ENCODE measurements around the gene PDE6H.

The PDE6H gene

GRCh38 chr12:14931791-14932560 is 40.9 kb upstream of the PDE6H start:
- DNase-seq (ENCODE audit: low read depth), result no peak
- H3K4me3 ChIP-seq (replicated peaks; ENCODE audit: low read depth, low read length), result no peak overlapping the region
- TF ChIP-seq CTCF (IDR thresholded peaks at IDR 0.05; ENCODE audit: low read length, missing control alignments), result no peak

DNA sequence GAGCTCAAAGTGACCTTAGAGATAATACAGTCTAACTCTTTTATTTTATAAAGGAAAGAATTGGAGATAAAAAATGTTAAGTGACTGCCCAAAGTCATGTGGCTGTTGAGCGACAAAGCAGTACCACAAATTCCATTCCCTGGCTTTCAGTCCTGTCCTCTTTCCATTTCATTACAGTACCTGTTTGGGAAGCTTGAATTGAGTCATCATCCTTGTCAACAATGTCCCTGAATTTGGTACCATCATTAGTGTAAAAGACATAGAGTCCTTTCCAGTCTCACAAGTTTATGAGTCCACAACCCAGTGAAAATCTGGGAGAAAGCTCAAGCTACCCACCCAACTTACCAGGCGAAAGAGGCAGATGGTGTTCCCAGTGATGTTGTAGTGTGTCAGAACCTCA is 38.3 kb upstream of the PDE6H start:
- DNase-seq (ENCODE audit: low read depth), result no peak
- no peak overlapping the region for H3K4me3 ChIP-seq (replicated peaks; ENCODE audit: low read depth, low read length)
- no peak for TF ChIP-seq CTCF (IDR thresholded peaks at IDR 0.05; ENCODE audit: low read length, missing control alignments)

DNA sequence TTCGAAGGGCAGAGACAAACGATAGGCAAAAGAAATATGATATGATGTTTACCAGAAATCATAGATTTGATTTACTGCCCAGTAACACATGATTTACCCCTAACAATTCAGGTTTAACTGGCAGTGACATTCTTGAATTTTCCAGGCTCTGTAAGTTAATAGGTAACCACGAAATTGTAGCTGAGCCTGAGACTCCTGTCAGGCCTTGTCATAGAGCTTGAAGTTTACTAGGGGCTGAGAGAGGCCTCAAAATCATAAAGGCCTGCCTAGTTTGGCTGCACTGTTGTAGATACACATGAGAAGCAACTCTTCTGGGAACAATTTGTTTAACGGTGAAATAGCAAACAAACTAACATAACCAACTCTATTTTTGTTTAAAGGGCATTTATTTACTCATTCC is 37.8 kb upstream of the PDE6H start:
- DNase-seq (ENCODE audit: low read depth), result no peak
- H3K4me3 ChIP-seq (replicated peaks; ENCODE audit: low read depth, low read length), result no peak overlapping the region
- TF ChIP-seq CTCF (IDR thresholded peaks at IDR 0.05; ENCODE audit: low read length, missing control alignments), result no peak

DNA sequence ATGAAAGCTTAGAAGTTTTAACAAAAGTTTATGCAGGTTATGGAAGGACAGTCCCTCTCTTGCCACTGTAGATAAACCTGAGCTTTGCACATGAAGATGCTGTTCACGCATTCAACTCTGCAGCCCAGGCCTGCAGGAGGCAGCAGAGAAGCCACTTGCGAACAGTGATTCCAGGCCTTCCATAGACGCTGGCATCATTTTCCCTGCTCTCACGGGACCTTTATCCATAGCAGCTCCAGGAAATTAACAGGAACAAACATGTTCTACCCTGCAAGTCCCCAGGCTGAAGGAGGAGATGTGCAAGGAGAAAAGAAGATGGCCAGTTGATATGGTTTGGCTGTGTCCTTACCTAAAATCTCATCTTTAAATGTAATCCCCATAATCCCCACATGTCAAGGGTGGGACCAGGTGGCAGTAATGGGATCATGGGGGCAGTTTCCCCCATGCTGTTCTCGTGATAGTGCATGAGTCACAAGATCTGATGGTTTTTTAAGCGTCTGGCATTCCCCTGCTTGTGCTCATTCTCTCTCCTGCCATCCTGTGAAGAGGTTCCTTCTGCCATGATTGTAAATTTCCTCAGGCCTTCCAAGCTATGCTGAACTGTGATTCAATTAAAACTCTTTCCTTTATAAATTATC is 36.5 kb upstream of the PDE6H start:
- no peak for DNase-seq (ENCODE audit: low read depth)
- no peak overlapping the region for H3K4me3 ChIP-seq (replicated peaks; ENCODE audit: low read depth, low read length)
- peak; percentile 18 for TF ChIP-seq CTCF (IDR thresholded peaks at IDR 0.05; ENCODE audit: low read length, missing control alignments)

DNA sequence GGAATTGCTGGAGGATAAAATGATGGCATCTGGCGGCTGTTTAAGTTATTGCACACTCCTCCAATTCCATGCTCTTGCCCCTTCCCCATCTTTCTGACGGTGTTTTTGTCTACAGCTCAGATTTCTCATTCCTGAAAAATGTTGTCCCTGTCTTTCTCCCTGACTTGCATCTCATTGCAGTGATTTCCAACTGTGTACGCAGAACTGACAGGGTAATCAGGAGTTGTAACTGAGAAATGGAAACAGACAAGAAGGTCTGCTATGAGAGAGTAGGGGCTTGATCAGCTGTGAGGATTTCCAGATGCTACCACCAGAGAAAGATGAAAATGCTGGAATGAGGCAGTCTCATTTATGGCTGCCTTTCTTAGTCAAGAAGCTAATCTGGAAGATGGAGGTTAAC is 35.8 kb upstream of the PDE6H start:
- DNase-seq (ENCODE audit: low read depth), result peak; percentile 34
- no peak overlapping the region for H3K4me3 ChIP-seq (replicated peaks; ENCODE audit: low read depth, low read length)
- TF ChIP-seq CTCF (IDR thresholded peaks at IDR 0.05; ENCODE audit: low read length, missing control alignments), result peak; percentile 29

DNA sequence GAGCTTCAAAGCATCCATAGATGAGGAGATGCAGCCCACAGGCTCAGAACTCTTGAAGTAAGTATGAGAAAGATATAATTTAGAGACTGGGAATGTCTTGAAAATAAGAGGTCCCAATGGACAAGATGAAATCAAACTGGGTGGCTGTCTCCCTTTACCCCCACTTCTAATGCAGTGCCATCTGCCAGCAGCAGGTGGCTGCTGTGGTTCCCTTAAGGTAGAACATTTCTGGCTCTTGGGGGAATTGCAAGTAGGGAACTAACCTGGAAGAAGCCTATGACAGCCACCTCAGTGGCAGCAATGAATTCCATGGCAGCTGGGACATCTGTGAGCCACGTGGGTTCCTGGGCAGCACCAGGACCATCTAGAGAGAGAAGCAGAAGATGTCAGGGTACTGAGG is 35.2 kb upstream of the PDE6H start:
- DNase-seq (ENCODE audit: low read depth), result no peak
- peak; percentile 15 for TF ChIP-seq CTCF (IDR thresholded peaks at IDR 0.05; ENCODE audit: low read length, missing control alignments)
- H3K4me3 ChIP-seq (replicated peaks; ENCODE audit: low read depth, low read length), result no peak overlapping the region

DNA sequence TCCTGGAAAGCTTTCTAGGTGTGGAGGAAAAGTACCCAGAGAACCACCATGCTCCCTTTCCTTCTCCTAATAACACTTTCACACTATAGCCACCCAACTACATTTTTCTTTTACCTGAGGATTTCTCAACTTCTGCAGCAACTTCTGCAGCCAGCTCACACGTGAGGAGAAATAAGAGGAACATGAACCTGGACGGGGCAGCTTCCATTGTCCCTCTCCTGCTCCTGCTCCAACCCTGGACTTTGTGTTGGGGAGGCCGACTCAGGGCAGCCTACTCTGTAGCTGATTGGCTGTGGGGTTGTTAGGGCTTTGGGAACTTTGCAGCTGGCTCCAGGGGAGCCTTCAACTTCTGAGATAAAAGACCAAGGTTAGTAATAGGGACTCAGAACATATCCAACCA is 34.5 kb upstream of the PDE6H start, which contains the start of gene ERP27:
Gene ERP27 (minus strand): TSS at position 237 of the 400 bp plus-strand sequence. CDS start 29 bp downstream, at position 208.
- no peak for TF ChIP-seq CTCF (IDR thresholded peaks at IDR 0.05; ENCODE audit: low read length, missing control alignments)
- no peak for DNase-seq (ENCODE audit: low read depth)
- H3K4me3 ChIP-seq (replicated peaks; ENCODE audit: low read depth, low read length), result no peak within 1 kb of the TSS
